HFF-Myc (cell line): ENCODE results near the gene AARS1.
"Not testable (repeated sequence)": the region's sequence is repeated elsewhere in the genome, so short reads cannot be mapped to it uniquely, and the experiment has no call there.

Source experiments
- DNase-seq: peaks from one replicate; pipeline ENCODE4 v3.0.0-alpha.2; 2011; ENCODE audit warnings: low read depth; ENCODE audit errors: extremely low read depth
- H3K4me3 ChIP-seq: replicated peaks from 2 replicates; pipeline ENCODE4 v1.5.1; 2011; ENCODE audit warnings: low read depth, mild to moderate bottlenecking, control low read depth, low read length
- TF ChIP-seq, protein P1 (sequence below): IDR thresholded peaks from 2 replicates; pipeline ENCODE4 v1.5.1; 2012; ENCODE audit warnings: mild to moderate bottlenecking, low read depth, low read length, control low read depth; ENCODE audit errors: missing control alignments

The AARS1 gene

DNA sequence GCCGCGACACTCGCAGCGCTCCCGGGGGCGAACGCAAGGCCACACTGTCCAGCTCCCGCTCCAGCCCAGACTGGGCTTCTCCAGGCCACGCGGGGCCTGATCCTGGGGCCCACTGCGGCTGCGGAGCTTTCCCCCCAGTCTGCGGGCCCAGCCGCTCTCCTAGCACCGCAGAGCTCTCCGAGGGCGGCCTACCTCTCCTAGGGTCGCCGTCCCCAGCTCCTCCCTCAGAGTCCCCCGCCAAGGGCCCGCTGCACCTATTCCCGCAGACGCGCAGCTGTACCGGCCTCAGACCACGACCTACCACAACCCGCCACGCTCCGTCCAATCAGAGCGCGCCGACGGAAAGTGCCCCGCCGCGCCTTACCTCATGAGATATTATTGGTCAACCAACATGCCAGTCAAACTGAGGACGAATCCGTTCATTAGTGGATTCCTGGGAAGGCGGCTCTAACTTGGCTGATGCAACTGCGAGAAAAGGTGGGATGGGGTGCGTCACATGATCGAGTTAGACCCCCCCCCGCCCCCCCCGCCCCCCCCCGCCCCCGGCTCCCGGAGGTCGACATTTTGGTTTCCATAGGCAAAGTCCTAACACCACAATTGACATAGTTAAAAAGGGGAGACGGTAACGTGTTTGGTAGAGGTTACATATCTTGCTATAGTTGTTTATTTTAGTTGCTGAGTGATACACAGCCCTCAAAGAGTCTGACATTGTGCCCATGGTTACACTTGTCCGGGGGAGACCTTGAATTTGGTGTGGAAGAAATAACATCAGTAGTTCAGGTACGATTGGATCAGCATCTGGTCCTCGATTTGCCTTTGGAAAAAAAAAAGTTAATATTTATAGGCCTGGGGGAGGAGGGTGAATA is at the start of gene AARS1:
Gene AARS1 (minus strand): TSS at position 278 of the 866 bp plus-strand sequence. CDS start 6,743 bp downstream, outside the sequence.
- TF ChIP-seq, protein P1, sequence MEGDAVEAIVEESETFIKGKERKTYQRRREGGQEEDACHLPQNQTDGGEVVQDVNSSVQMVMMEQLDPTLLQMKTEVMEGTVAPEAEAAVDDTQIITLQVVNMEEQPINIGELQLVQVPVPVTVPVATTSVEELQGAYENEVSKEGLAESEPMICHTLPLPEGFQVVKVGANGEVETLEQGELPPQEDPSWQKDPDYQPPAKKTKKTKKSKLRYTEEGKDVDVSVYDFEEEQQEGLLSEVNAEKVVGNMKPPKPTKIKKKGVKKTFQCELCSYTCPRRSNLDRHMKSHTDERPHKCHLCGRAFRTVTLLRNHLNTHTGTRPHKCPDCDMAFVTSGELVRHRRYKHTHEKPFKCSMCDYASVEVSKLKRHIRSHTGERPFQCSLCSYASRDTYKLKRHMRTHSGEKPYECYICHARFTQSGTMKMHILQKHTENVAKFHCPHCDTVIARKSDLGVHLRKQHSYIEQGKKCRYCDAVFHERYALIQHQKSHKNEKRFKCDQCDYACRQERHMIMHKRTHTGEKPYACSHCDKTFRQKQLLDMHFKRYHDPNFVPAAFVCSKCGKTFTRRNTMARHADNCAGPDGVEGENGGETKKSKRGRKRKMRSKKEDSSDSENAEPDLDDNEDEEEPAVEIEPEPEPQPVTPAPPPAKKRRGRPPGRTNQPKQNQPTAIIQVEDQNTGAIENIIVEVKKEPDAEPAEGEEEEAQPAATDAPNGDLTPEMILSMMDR, result no peak
- DNase-seq, result peak; percentile 100
- H3K4me3 ChIP-seq, result peak within 1 kb of the TSS; percentile 74

DNA sequence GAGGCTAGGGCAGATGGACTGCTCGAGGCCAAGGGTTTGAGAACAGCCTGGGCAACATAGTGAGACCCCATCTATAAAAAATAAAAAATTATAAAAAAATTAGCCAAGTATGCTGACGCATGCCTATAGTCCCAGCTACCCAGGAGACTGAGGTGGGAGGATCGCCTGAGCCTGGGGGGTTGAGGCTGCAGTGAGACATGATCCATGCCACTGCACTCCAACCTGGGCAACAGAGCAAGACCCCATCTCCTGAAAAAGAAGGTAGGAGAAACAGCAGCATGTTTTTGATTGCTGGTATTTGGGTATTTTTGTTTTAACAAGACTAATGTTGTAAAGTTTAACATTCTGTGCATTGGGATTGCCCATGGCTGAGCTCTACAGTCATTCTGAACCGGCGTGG is 48.5 kb upstream of the AARS1 start:
- TF ChIP-seq, protein P1, result no peak

DNA sequence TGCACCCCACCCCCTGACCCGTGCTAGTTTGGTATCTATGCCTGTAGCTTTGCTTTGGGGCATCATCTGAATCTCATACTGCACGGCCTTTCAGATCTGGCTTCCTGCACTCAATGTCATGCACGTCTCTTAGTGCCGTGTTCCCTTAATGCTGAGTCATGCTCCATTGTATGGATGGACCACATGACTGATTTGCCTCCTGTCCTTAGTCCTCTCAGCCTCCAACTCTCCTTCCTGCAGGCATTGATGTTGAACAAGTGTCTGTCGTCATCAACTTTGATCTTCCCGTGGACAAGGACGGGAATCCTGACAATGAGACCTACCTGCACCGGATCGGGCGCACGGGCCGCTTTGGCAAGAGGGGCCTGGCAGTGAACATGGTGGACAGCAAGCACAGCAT is 43.4 kb upstream of the AARS1 start:
- H3K4me3 ChIP-seq, DNase-seq: not testable (repeated sequence)

More for the DNA sequence above, 48.5 kb upstream of the AARS1 start:
- no peak for DNase-seq
- no peak overlapping the region for H3K4me3 ChIP-seq

DNA sequence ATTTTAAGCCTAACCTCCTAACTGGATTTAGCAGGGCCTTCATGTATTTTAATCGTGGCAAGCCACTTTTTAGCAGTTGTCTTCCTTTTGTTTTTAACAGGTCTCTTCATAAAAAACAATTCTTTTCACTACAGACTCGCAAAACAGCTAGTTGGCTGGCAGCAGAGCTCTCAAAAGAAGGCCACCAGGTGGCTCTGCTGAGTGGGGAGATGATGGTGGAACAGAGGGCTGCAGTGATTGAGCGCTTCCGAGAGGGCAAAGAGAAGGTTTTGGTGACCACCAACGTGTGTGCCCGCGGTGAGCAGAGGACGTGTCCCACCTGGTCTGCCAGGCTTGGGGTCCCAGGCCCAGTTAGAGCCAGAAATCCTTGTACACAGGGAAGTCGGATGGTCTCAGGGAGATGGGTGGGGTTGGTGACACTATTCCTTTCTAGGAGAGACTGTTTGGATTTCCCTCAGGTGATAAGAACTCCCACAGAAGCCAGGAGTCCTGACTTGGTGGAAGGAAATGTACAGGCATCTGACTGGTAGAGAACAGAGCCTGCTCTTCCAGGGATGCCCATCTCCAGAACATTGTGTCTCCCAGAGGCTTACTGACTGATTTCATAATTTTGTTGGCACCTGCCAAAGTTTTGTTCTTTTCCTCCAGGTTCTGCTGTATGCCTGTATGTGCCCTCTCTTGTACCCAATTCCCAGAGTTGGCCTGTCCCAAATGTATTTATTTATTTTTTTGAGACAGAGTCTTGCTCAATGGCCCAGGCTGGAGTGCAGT is 42.5 kb upstream of the AARS1 start:
- TF ChIP-seq, protein P1, result peak; percentile 59

DNA sequence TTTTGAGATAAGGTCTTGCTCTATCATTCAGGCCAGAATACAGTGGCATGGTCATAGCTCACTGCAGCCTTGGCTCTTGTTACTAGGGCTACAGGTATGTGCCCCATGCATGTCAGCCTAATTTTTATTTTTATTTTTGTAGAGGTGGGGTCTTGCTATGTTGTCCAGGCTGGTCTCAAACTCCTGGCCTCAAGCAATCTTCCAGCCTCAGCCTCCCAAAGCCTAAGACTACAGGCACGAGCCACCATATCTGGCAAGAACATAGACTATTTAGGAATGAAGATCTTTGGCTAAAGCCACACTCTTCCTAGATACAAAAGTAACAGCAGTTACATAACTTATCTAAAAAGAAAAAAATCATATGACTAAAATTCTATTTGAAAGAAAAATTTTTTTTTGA is 41.8 kb upstream of the AARS1 start:
- TF ChIP-seq, protein P1, result no peak
- no peak for DNase-seq
- no peak overlapping the region for H3K4me3 ChIP-seq

More for the DNA sequence above, 42.5 kb upstream of the AARS1 start:
- no peak overlapping the region for H3K4me3 ChIP-seq
- no peak for DNase-seq

DNA sequence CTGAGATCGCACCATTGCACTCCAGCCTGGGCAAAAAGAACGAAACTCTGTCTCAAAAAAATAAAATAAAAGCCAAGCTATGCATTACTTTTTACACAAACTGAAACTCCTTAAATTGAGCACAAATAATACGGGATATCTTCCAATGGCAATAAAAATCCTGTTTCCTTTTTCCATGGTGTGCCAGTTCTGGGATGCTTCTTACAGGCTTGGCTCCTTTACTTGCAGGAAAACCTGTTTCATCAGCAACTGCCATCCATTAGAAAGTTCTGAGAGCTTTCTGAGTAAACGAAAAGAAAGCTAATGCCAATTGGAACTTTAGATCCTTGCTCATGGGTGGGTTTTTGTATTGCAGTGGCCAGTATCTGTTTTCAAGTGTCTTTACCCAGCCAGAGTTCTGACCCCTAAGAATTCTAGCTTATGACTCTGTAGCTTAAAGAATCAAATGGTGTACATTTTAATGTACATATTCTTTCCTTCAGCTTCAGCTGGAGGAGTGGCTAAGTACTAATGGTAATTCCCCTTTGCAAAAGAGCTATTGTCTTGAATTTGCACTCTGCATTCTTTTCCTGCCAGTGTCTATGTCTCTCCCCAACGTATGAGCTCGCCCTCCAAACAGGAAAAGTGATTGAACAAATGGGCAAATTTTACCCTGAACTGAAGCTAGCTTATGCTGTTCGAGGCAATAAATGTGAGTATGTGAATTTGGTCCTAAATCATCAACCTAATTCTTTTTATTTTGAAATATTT is 35.9 kb upstream of the AARS1 start:
- no peak for DNase-seq
- TF ChIP-seq, protein P1, result no peak
- H3K4me3 ChIP-seq, result no peak overlapping the region
